ENCODE results near the gene ZNF417. TPM values are rescaled to one million over a fixed set of nuclear protein-coding genes. Genes with fewer than 3 reads are reported as not detected.

Gene ZNF417
- total and polyA plus RNA-seq, 2 of the 13 experiments (the other 11 are each of a cell fraction or from before 2014, with no cell fraction given) = 2.9 to 13.7 TPM

- TF ChIP-seq ZNF652 (CRISPR knock-in tag; IDR thresholded peaks at IDR 0.05; ENCODE audit: borderline replicate concordance, low read depth) (no peak), ZNF576 (CRISPR knock-in tag; IDR thresholded peaks at IDR 0.05) (no peak), HCFC1 (IDR thresholded peaks at IDR 0.05; ENCODE audit: low read depth, low read length) (peak; percentile 53), CEBPB (IDR thresholded peaks at IDR 0.05; ENCODE audit: borderline replicate concordance, low read depth, low read length) (no peak), PRDM4 (CRISPR knock-in tag; IDR thresholded peaks at IDR 0.05; ENCODE audit: borderline replicate concordance) (no peak), TIGD3 (CRISPR knock-in tag; IDR thresholded peaks at IDR 0.05; ENCODE audit: borderline replicate concordance) (0 out of 2 replicates have a peak, but pooled peaks have one; percentile 53), ZNF607 (CRISPR knock-in tag; IDR thresholded peaks at IDR 0.05; ENCODE audit: borderline replicate concordance) (no peak; the same call in 1 of the 2 replicates), SUZ12 (IDR thresholded peaks at IDR 0.05; ENCODE audit: low read depth, low read length) (peak; percentile 31; the same call in 1 of the 2 replicates), MLXIP (CRISPR knock-in tag; IDR thresholded peaks at IDR 0.05; ENCODE audit: borderline replicate concordance) (no peak)
- TF ChIP-seq, protein P1, sequence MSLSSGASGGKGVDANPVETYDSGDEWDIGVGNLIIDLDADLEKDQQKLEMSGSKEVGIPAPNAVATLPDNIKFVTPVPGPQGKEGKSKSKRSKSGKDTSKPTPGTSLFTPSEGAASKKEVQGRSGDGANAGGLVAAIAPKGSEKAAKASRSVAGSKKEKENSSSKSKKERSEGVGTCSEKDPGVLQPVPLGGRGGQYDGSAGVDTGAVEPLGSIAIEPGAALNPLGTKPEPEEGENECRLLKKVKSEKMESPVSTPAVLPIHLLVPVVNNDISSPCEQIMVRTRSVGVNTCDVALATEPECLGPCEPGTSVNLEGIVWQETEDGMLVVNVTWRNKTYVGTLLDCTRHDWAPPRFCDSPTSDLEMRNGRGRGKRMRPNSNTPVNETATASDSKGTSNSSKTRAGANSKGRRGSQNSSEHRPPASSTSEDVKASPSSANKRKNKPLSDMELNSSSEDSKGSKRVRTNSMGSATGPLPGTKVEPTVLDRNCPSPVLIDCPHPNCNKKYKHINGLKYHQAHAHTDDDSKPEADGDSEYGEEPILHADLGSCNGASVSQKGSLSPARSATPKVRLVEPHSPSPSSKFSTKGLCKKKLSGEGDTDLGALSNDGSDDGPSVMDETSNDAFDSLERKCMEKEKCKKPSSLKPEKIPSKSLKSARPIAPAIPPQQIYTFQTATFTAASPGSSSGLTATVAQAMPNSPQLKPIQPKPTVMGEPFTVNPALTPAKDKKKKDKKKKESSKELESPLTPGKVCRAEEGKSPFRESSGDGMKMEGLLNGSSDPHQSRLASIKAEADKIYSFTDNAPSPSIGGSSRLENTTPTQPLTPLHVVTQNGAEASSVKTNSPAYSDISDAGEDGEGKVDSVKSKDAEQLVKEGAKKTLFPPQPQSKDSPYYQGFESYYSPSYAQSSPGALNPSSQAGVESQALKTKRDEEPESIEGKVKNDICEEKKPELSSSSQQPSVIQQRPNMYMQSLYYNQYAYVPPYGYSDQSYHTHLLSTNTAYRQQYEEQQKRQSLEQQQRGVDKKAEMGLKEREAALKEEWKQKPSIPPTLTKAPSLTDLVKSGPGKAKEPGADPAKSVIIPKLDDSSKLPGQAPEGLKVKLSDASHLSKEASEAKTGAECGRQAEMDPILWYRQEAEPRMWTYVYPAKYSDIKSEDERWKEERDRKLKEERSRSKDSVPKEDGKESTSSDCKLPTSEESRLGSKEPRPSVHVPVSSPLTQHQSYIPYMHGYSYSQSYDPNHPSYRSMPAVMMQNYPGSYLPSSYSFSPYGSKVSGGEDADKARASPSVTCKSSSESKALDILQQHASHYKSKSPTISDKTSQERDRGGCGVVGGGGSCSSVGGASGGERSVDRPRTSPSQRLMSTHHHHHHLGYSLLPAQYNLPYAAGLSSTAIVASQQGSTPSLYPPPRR (CRISPR knock-in tag; IDR thresholded peaks at IDR 0.05; ENCODE audit: borderline replicate concordance) = peak; percentile 51
- TF ChIP-seq, protein P2, sequence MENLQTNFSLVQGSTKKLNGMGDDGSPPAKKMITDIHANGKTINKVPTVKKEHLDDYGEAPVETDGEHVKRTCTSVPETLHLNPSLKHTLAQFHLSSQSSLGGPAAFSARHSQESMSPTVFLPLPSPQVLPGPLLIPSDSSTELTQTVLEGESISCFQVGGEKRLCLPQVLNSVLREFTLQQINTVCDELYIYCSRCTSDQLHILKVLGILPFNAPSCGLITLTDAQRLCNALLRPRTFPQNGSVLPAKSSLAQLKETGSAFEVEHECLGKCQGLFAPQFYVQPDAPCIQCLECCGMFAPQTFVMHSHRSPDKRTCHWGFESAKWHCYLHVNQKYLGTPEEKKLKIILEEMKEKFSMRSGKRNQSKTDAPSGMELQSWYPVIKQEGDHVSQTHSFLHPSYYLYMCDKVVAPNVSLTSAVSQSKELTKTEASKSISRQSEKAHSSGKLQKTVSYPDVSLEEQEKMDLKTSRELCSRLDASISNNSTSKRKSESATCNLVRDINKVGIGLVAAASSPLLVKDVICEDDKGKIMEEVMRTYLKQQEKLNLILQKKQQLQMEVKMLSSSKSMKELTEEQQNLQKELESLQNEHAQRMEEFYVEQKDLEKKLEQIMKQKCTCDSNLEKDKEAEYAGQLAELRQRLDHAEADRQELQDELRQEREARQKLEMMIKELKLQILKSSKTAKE (CRISPR knock-in tag; IDR thresholded peaks at IDR 0.05; ENCODE audit: borderline replicate concordance) = no peak
These were observed 31.2 kb upstream of the ZNF417 start, which contains the start of gene ZNF256 (continued) for GRCh38 chr19:57947419-57948134.

Measured in HepG2 (cell line).